Right lung (tissue), 5 donors: ENCODE data around the gene PP2D1. TPM values are rescaled to one million over a fixed set of nuclear protein-coding genes. Genes with fewer than 3 reads are reported as not detected.
A peak's percentile ranks its signal among the peaks of the same experiment; 100 is the strongest.
"Not testable (repeated sequence)": the region's sequence is repeated elsewhere in the genome, so short reads cannot be mapped to it uniquely, and the experiment has no call there.

Experiments used
- DNase-seq, 2 donors: peaks; one replicate each; pipeline ENCODE4 v3.0.0-alpha.2; 2013
- polyA plus RNA-seq, 5 donors: library from polyadenylated mRNA; unstranded; fragments of 120-200 nt; gene quantifications; one replicate each; pipeline versions ENCODE4 v1.2.1 to v1.2.3, GENCODE V29; 2013; ENCODE audit warnings: inconsistent platforms in 1 of 5, low replicate concordance in 1 of 5; ENCODE audit not compliant: insufficient read length in 5 of 5, insufficient read depth in 1 of 5

Gene PP2D1
- polyA plus RNA-seq, 5 donors = 0.66 to 1.3 (median 0.70) TPM

- no peak for DNase-seq
Observed at GRCh38 chr3:19970327-19970726, 41.7 kb downstream of the PP2D1 start.

- no peak for DNase-seq
Observed at GRCh38 chr3:19967812-19968211, 44.3 kb downstream of the PP2D1 start.

DNA sequence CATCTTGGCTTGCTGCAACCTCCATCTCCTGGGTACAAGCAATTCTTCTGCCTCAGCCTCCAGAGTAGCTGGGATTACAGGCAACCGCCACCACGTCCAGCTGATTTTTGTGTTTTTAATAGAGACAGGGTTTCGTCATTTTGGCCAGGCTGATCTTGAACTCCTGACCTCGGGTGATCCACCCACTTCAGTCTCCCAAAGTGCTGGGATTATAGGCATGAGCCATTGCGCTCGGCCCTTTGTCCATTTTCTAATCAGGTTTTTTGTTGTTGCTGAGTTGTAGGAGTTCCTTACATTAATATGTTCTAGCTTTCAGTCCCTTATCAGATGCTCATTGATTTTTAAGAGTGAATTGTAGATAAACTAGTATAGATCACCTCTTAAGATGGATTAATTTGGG is 44.9 kb downstream of the PP2D1 start:
- DNase-seq = no peak

DNA sequence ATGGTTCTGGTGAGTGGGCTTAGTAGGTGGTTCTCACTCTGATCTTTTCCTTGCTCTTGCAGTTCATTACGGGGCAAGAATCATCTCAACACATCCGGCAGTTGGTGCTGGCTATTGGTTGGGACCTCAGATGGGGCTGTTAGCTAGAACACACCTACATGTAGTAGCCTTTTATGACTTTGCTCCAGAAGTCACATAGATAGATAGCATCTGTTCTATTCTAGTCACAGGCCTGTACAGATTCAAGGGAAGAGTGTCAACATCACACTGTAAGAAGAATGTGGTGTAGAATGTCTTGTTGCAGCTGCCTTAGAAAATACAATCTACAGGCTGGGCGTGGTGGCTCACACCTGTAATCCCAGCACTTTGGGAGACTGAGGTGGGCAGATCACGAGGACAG is 50.1 kb downstream of the PP2D1 start:
- DNase-seq = no peak

GRCh38 chr3:19960696-19961095 is 51.4 kb downstream of the PP2D1 start:
- no peak for DNase-seq

DNA sequence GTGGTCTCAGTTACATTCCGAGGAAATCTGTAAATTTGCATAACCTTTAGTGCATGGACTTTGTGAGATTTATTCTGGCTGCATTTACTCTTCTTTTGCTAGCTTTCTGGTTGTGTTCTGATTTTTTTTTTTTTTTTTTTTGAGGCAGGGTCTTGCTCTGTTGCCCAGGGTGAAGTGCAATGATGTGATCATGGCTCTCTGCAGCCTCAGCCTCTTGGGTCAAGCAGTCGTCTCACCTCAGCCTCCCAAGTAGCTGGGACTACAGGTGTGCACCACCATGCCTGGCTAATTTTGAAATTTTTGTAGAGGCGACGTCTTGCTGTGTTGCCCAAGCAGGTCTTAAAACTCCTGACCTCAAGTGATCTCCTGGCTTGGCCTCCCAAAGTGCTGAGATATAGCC is 52.6 kb downstream of the PP2D1 start:
- DNase-seq = no peak

GRCh38 chr3:19957354-19957753 is 54.7 kb downstream of the PP2D1 start:
- not testable (repeated sequence) for DNase-seq

DNA sequence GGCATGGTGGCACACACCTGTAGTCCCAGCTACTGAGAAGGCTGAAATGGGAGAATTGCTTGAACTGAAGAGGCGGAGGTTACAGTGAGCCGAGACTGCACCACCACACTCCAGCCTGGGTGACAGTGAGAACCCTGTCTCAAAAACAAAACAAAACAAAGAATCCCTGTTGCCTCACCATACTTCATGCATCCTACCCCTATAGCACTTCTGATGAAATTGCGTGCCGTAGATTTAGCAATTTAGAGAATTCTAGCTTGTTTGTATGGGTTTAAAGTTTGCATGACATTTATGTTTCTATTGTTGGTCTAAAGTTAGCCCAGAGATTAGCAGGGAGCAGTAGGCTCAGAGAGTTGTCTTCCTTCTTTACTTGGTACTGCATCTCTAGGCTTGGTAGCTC is 57.4 kb downstream of the PP2D1 start:
- no peak for DNase-seq

DNA sequence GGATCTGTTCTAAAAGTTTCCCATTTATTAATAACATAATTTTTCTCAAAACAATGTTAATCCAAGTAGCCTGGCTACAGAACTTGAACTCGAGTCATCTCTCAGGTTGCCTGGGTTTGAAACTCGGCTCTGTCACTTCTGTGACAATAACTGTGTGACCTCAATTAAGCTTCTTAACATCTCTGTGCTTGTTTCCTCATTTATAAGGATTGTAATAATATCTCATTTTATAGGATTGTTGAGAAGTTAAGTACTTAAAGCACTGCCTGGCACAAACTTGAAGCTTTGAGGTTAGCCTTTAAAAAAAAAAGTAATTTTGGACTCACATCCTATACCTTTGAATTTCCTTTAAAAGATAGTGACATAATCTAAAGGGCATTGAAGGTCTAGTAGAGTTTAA is 61.7 kb downstream of the PP2D1 start:
- DNase-seq = no peak

- no peak for DNase-seq
Observed at GRCh38 chr3:19948226-19948591, 63.9 kb downstream of the PP2D1 start.

GRCh38 chr3:19947549-19948225 is 64.4 kb downstream of the PP2D1 start:
- peak; percentile 62 to 64 for DNase-seq

DNA sequence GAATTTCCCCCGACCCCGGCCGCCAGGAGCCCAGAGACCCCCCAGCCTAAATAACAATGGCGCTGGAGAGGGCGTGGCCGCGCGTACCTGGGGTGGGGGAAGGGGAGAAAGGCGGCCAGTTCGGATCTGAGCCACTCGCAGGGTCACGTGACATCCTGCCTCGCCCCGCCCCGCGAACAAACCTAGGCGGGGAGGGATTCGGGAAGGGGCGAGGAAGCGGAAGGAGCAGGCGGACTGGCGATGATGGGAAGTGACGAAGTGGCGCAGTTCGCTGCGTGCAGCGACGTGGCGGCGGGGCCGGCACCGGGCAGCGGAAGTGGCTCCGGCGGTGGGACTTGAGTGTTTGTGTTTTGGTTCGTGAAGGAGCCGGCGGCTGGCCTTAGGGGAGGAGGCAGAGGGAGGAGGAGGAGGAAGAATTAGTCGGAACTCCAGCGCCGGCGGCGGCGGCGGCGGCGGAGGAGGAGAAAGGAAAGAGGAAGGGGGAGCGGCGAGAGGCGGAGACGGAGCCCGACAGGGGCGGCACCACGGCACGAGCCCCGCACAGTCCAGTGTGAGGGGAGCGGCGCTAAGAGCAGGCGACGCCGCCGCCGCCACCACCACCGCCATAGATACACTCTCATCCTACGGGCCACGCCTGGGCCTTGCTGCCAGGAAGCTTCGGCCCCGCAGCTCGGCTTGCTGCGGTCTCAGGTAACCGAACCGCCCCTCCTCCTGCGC is 65.1 kb downstream of the PP2D1 start, which contains the start of gene RAB5A:
TSS of gene RAB5A (plus strand) at position 266 of the 717 bp plus-strand sequence. CDS start 3,802 bp downstream, outside the sequence.
- peak; percentile 97 to 98 for DNase-seq

DNA sequence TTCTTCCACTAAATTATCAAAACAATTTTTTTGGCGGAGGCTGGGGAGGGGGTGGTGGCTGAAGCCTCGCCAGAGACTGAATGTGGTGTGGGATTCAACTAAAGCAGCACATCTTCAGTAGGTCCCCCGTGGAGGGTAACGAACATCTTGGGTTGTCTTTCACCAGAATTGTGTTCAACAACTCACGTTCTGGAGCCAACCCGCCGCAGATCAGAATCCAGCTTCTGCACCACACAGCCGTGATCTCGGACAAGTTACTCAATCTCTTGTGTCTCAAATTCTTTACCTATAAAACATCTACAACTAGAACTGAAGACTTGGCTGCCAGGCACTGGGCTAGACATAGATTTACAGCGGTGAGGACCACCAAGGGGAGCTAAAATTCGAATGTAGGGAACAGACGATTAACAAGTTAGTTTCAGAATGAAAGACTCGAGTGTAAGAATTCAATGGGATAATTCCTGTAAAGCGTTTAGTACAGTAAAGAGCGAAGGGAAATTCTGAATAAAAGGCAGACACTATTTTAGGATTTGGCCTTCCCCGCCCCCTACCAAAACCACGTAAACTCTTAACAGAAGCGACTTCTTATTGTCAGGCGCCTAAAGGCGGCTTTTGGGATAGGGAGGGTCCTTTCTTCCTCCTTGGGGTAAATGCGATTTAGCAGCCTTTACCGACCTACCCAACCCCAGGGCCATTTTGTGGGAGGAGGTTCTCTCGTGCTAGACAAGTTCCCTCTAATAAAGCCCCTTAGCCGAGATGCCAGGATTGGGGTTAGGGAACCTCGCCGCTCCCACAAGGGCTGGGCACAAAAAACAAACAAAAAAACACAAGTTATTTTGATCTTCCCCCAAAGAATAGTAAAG is 65.9 kb downstream of the PP2D1 start:
- peak in 1 of 2 donors; percentile 7 for DNase-seq

DNA sequence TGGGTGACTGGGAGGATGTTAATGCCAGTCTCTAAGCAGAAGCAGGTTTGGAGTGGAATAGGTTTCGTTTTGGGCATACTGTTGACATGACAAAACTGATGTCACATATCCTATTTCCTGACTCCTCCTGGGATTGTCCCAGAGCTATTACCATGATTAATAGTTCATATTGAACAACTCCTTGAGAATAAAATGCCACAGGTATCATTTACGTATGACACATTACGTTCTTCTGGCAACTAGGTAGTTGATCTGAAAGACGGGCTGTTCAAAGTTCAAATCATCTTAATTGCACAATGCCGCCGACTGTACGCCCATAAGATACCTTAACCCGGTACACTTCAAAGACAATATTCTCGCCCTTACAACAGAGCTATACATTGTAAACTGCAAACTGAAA is 66.5 kb downstream of the PP2D1 start:
- no peak for DNase-seq

DNA sequence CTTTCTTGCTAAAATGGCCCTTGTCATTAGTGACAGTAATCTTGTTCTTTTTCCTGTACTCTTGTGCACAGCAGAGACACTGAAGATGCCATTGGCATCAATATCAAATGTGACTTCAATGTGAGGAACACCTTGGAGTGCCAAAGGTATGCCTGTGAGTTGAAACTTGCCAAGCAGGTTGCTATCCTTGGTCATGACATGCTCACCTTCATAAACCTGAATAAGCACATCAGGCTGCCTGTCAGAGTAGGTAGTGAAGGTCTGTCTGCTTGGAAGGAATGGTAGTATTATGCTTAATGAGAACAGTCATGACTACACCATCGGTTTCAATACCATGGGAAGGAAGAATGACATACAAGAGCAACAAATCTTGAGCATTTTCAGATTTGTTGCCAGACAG is 71.4 kb downstream of the PP2D1 start:
- no peak for DNase-seq

DNA sequence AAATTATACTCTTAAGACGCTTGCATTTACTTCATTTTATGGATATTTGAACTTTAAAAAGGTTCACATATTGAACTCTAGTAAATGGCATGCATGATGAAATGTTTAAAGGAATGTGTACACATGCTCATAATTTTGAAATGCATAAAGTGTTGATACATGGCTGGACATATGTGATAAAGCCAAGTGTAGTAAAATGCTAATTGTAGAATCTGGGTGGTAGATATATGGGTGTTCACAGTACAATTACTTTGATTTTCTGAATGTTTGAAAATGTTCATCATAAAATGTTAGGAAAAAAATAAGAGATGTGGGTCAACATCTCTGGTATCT is 73.8 kb downstream of the PP2D1 start:
- no peak for DNase-seq

GRCh38 chr3:19937459-19938294 is 74.4 kb downstream of the PP2D1 start:
- no peak for DNase-seq
